Astrocyte (in vitro differentiated cells and primary cell): ENCODE measurements around the gene ZHX3.

Source experiments
- CTCF ChIP-seq: IDR thresholded peaks from 2 replicates; pipeline ENCODE4 v1.5.1; 2011; ENCODE audit warnings: low read depth, mild to moderate bottlenecking, inconsistent platforms, low read length, moderate library complexity; ENCODE audit not compliant: insufficient read depth
- EZH2 ChIP-seq: IDR thresholded peaks from 2 replicates; pipeline ENCODE4 v1.6.1; 2012; ENCODE audit warnings: mild to moderate bottlenecking, low read length, inconsistent platforms; ENCODE audit not compliant: insufficient read depth

DNA sequence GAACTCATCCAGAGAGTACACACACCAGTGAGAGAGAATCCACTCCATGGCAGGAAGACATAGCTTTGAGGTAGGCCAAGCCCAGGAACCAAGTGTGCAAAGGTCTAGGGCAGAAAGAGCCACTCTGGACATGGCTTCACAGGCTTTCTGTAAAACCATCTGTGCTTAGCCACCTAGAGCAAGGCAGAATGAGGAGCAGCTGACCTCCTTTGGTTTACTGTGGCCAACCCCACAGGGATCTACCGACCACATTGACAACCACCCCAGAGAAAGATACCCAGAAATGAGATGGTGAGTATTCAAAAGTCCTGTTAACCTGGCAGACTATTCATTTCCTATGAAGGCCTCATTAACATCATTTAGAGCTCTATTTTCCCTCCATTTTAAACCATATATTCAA lies 10.5 kb downstream of the ZHX3 start:
- TF ChIP-seq CTCF: no peak
- TF ChIP-seq EZH2: no peak
